T-cell (primary cell): ENCODE measurements around the gene TTC12. TPM values are rescaled to one million over a fixed set of nuclear protein-coding genes. Genes with fewer than 3 reads are reported as not detected.

Experiments
- ATAC-seq, 4 experiments: fragments of 200-7000 bp in 3 of 4; fragments of 150-1000 bp in 1 of 4; cut with Tn5 transposase; replicated peaks in 1 of 4; 1 replicate in 3 of 4; 2 replicates in 1 of 4; pipeline ENCODE4 v1.10.0; 2021; ENCODE audit warnings: moderate library complexity in 3 of 4, mild to moderate bottlenecking in 2 of 4, moderate number of reproducible peaks in 1 of 4
- CTCF ChIA-PET, 2 donors: fragments of 300-600 bp; sonication (Branson Sonifier 250); formaldehyde crosslinking; loops; one replicate each; lab custom pipeline; 2022; ENCODE audit warnings: antibody characterized with exemption in 2 of 2; lab: Charles Lee
- POLR2A ChIA-PET, 2 donors: fragments of 300-600 bp; sonication (Branson Sonifier 250); formaldehyde crosslinking; loops; one replicate each; lab custom pipeline; 2022; ENCODE audit warnings: antibody characterized with exemption in 2 of 2; lab: Charles Lee
- DNase-seq, 35 experiments: peaks; one replicate each; pipeline versions ENCODE4 v3.0.0 to v3.0.0-alpha.2; 2013 to 2023
- H3K27ac ChIP-seq: one replicate; pipeline ENCODE4 v1.5.1; 2013; ENCODE audit warnings: low read length
- H3K27me3 ChIP-seq, 2 experiments: replicated peaks in 1 of 2; 1 replicate in 1 of 2; 2 replicates in 1 of 2; pipeline versions ENCODE4 v1.6.1 to v1.7.0; 2013; ENCODE audit warnings: low read length in 1 of 2, mixed read lengths in 1 of 2; ENCODE audit not compliant: control insufficient read depth in 2 of 2, insufficient read depth in 2 of 2; ENCODE audit errors: extremely low read depth in 1 of 2
- H3K36me3 ChIP-seq, 2 donors: 1 replicate in 1 of 2; 2 replicates in 1 of 2; pipeline versions ENCODE4 v1.6.1 to v1.7.0; 2013; ENCODE audit warnings: low read length in 1 of 2; ENCODE audit not compliant: control insufficient read depth in 2 of 2, insufficient read depth in 1 of 2; ENCODE audit errors: extremely low read depth in 1 of 2
- H3K4me1 ChIP-seq, 2 experiments: 1 replicate in 1 of 2; 2 replicates in 1 of 2; pipeline versions ENCODE4 v1.6.1 to v1.7.0; 2013; ENCODE audit warnings: low read length in 2 of 2, mixed read lengths in 1 of 2; ENCODE audit not compliant: insufficient read depth in 2 of 2, control insufficient read depth in 1 of 2; ENCODE audit errors: extremely low read depth in 1 of 2
- H3K4me3 ChIP-seq, 2 donors: 1 replicate in 1 of 2; 2 replicates in 1 of 2; pipeline versions ENCODE4 v1.5.1 to v1.7.0; 2013; ENCODE audit warnings: mild to moderate bottlenecking in 2 of 2, low read length in 1 of 2, moderate library complexity in 1 of 2; ENCODE audit not compliant: control insufficient read depth in 1 of 2; ENCODE audit errors: extremely low read depth in 1 of 2
- H3K9me3 ChIP-seq: 2 replicates; pipeline ENCODE4 v1.7.0; 2013
- H3K27ac Mint-ChIP-seq, 2 donors: one replicate each; pipeline ENCODE4 v1.8.0; 2020 to 2021; ENCODE audit warnings: mild to moderate bottlenecking in 2 of 2, mixed read lengths in 2 of 2
- H3K27me3 Mint-ChIP-seq, 2 donors: one replicate each; pipeline ENCODE4 v1.8.0; 2021 to 2022; ENCODE audit warnings: mixed read lengths in 2 of 2
- H3K36me3 Mint-ChIP-seq: one replicate; pipeline ENCODE4 v1.8.0; 2021; ENCODE audit warnings: mixed read lengths
- H3K4me1 Mint-ChIP-seq, 3 donors: one replicate each; pipeline ENCODE4 v1.8.0; 2020 to 2022; ENCODE audit warnings: mixed read lengths in 3 of 3, mild to moderate bottlenecking in 1 of 3
- H3K4me3 Mint-ChIP-seq, 3 donors: one replicate each; pipeline ENCODE4 v1.8.0; 2020 to 2022; ENCODE audit warnings: mild to moderate bottlenecking in 3 of 3, mixed read lengths in 3 of 3, moderate library complexity in 3 of 3
- H3K9me3 Mint-ChIP-seq, 3 donors: one replicate each; pipeline ENCODE4 v1.8.0; 2020 to 2022; ENCODE audit warnings: mixed read lengths in 3 of 3
- WGBS: methylation state at CpG from one replicate; pipeline ENCODE4 v1.1.5; 2013; ENCODE audit warnings: missing lambda C conversion rate; ENCODE audit not compliant: insufficient coverage; 5-methylcytosine and 5-hydroxymethylcytosine counted together
- total RNA-seq, 35 experiments: library from RNA in 6 of 35; stranded (reverse) in 6 of 35; fragments of 120-200 nt in 1 of 35; gene quantifications; one replicate each; pipeline versions ENCODE4 v1.2.1 to v1.2.4 and lab custom pipeline; 2013 to 2026

TTC12 gene
- total RNA-seq, 5 donors from 2014 or later (not counting 1 experiment from before 2014, with no cell fraction given): 29.0 to 63.8 (median 45.2) TPM

GRCh38 chr11:113282898-113283437 is 31.4 kb upstream of the TTC12 start:
- H3K4me1 Mint-ChIP-seq: no peaks in the 10 kb centered on the region
- no peak overlapping the region for H3K27ac ChIP-seq
- no peaks in the 10 kb centered on the region for H3K4me1 ChIP-seq
- 41% methylated on average over 3 of the region's 3 CpGs for WGBS
- H3K4me3 ChIP-seq: no peak overlapping the region
- no peak overlapping the region for H3K27ac Mint-ChIP-seq
- ChIA-PET CTCF (interaction anchor here in 1 of 2 donors (0.6 kb wide), 1 partner anchor 987 kb away, joined by 3 read pairs; no protein-coding TSS in a partner anchor), POLR2A (no interaction called here)
- no peaks in the 10 kb centered on the region for H3K9me3 Mint-ChIP-seq
- H3K36me3 Mint-ChIP-seq: no peaks in the 10 kb centered on the region
- no peak overlapping the region for H3K4me3 Mint-ChIP-seq
- H3K9me3 ChIP-seq: no peaks in the 10 kb centered on the region
- H3K36me3 ChIP-seq: no peaks in the 10 kb centered on the region
- H3K27me3 Mint-ChIP-seq: peaks cover 1 to 4% of the 10 kb centered on the region in 2 donors
- ATAC-seq (no peak), DNase-seq (no peak)
- peaks cover 0 to 3% of the 10 kb centered on the region in 2 experiments for H3K27me3 ChIP-seq

- Histone ChIP-seq H3K27me3 (peaks cover 0 to 3% of the 10 kb centered on the region in 2 experiments), H3K27ac (no peak overlapping the region), H3K4me3 (no peak overlapping the region), H3K4me1 (no peaks in the 10 kb centered on the region), H3K36me3 (no peaks in the 10 kb centered on the region), H3K9me3 (no peaks in the 10 kb centered on the region)
- H3K36me3 Mint-ChIP-seq: no peaks in the 10 kb centered on the region
- no peak for DNase-seq
- ChIA-PET POLR2A (no interaction called here), CTCF (no interaction called here)
- peaks cover 1 to 4% of the 10 kb centered on the region in 2 donors for H3K27me3 Mint-ChIP-seq
- H3K4me1 Mint-ChIP-seq: no peaks in the 10 kb centered on the region
- H3K4me3 Mint-ChIP-seq: no peak overlapping the region
- WGBS: 55% methylated on average over 2 of the region's 2 CpGs
- no peak overlapping the region for H3K27ac Mint-ChIP-seq
- ATAC-seq: no peak
- no peaks in the 10 kb centered on the region for H3K9me3 Mint-ChIP-seq
These were observed 30.5 kb upstream of the TTC12 start for GRCh38 chr11:113283881-113284280.

GRCh38 chr11:113286009-113286408 is 28.4 kb upstream of the TTC12 start:
- ATAC-seq (no peak), DNase-seq (no peak)
- Mint-ChIP-seq H3K9me3 (no peaks in the 10 kb centered on the region), H3K4me1 (no peaks in the 10 kb centered on the region), H3K4me3 (no peak overlapping the region), H3K27me3 (peaks cover 1 to 4% of the 10 kb centered on the region in 2 donors), H3K36me3 (no peaks in the 10 kb centered on the region), H3K27ac (no peak overlapping the region)
- H3K9me3 ChIP-seq: no peaks in the 10 kb centered on the region
- H3K27ac ChIP-seq: no peak overlapping the region
- POLR2A ChIA-PET: no interaction called here
- CTCF ChIA-PET: interaction anchor here in 1 of 2 donors (0.6 kb wide), 1 partner anchor 1241 kb away, joined by 3 read pairs; no protein-coding TSS in a partner anchor
- H3K4me3 ChIP-seq: no peak overlapping the region
- peaks cover 0 to 3% of the 10 kb centered on the region in 2 experiments for H3K4me1 ChIP-seq
- H3K27me3 ChIP-seq: peaks cover 0 to 3% of the 10 kb centered on the region in 2 experiments
- no peaks in the 10 kb centered on the region for H3K36me3 ChIP-seq
- WGBS: 94% methylated on average over 2 of the region's 3 CpGs

GRCh38 chr11:113286509-113287497 is 27.6 kb upstream of the TTC12 start:
- ChIA-PET POLR2A (no interaction called here), CTCF (interaction anchor here in 1 of 2 donors (0.6 to 1.0 kb wide), 4 partner anchors 27 to 1240 kb away, joined by 3 to 5 read pairs (median 3); partner anchors contain the start of gene TTC12)
- Mint-ChIP-seq H3K27me3 (peaks cover 3 to 4% of the 10 kb centered on the region in 2 donors), H3K36me3 (no peaks in the 10 kb centered on the region), H3K4me3 (no peak overlapping the region), H3K27ac (no peak overlapping the region), H3K4me1 (no peaks in the 10 kb centered on the region), H3K9me3 (no peaks in the 10 kb centered on the region)
- H3K36me3 ChIP-seq: no peaks in the 10 kb centered on the region
- H3K27ac ChIP-seq: no peak overlapping the region
- H3K27me3 ChIP-seq: peaks cover 0 to 3% of the 10 kb centered on the region in 2 experiments
- no peaks in the 10 kb centered on the region for H3K9me3 ChIP-seq
- peaks cover 0 to 3% of the 10 kb centered on the region in 2 experiments for H3K4me1 ChIP-seq
- 88% methylated on average over 6 of the region's 11 CpGs for WGBS
- no peak for DNase-seq
- no peak for ATAC-seq
- no peak overlapping the region for H3K4me3 ChIP-seq

GRCh38 chr11:113287801-113288200 is 26.6 kb upstream of the TTC12 start:
- H3K27me3 ChIP-seq: peaks cover 0 to 3% of the 10 kb centered on the region in 2 experiments
- H3K27ac ChIP-seq: no peak overlapping the region
- Mint-ChIP-seq H3K4me3 (no peak overlapping the region), H3K36me3 (no peaks in the 10 kb centered on the region), H3K4me1 (no peaks in the 10 kb centered on the region), H3K9me3 (no peaks in the 10 kb centered on the region), H3K27ac (no peak overlapping the region), H3K27me3 (peaks cover 3 to 4% of the 10 kb centered on the region in 2 donors)
- no peaks in the 10 kb centered on the region for H3K36me3 ChIP-seq
- DNase-seq: no peak
- WGBS: 58% methylated on average over 2 of the region's 3 CpGs
- no peak for ATAC-seq
- no peak overlapping the region for H3K4me3 ChIP-seq
- no peaks in the 10 kb centered on the region for H3K9me3 ChIP-seq
- POLR2A ChIA-PET: no interaction called here
- CTCF ChIA-PET: no interaction called here
- H3K4me1 ChIP-seq: peaks cover 0 to 3% of the 10 kb centered on the region in 2 experiments

DNA sequence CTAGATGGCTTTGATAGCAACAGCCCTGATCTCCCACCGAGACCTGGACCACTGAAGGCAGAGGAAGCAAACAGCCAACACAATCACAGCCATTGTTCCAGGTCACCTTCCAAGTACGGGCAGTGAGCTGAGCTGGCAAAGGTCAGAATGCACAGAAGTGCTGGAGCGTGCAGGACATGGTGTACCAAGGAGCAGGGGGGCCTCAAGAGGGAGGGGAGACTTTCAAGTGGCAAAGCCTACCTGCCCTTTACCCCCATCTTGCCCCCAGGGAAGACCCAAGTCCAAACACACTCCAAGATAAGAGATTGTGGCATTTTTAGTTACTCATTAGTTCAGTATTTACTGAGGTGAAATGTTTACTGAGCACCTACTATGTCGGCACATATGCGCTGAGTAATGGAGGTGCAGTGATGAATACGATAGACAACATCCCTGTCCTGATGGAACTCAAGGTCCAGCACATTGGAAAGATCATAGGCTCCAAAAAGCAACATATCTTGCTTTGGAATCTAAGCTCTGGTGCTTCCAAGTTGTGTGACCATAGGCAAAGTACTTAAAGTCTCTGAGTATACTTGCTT is 26.0 kb upstream of the TTC12 start:
- H3K4me1 ChIP-seq: peaks cover 0 to 3% of the 10 kb centered on the region in 2 experiments
- 78% methylated on average over 4 of the region's 6 CpGs for WGBS
- DNase-seq: no peak
- H3K27ac ChIP-seq: no peak overlapping the region
- ATAC-seq: no peak
- Mint-ChIP-seq H3K36me3 (no peaks in the 10 kb centered on the region), H3K27ac (no peak overlapping the region), H3K4me1 (no peaks in the 10 kb centered on the region), H3K27me3 (peaks cover 4 to 10% of the 10 kb centered on the region in 2 donors), H3K4me3 (no peak overlapping the region), H3K9me3 (no peaks in the 10 kb centered on the region)
- H3K27me3 ChIP-seq: peaks cover 0 to 3% of the 10 kb centered on the region in 2 experiments
- no peaks in the 10 kb centered on the region for H3K36me3 ChIP-seq
- POLR2A ChIA-PET: no interaction called here
- no peak overlapping the region for H3K4me3 ChIP-seq
- H3K9me3 ChIP-seq: no peaks in the 10 kb centered on the region
- CTCF ChIA-PET: interaction anchor here in 1 of 2 donors (0.6 kb wide), 1 partner anchor 1089 kb away, joined by 3 read pairs; no protein-coding TSS in a partner anchor
